ENCODE results near the gene TAS1R1.
"Not testable (repeated sequence)": the region's sequence is repeated elsewhere in the genome, so short reads cannot be mapped to it uniquely, and the experiment has no call there.

The TAS1R1 gene

GRCh38 chr1:6591222-6591621 lies 36.1 kb downstream of the TAS1R1 start:
- no peak for DNase-seq (ENCODE audit: low read depth)

GRCh38 chr1:6591644-6592043 lies 36.5 kb downstream of the TAS1R1 start:
- DNase-seq (ENCODE audit: low read depth) = no peak

- DNase-seq (ENCODE audit: low read depth) = no peak
Measured at GRCh38 chr1:6592441-6592840, 37.3 kb downstream of the TAS1R1 start.

DNA sequence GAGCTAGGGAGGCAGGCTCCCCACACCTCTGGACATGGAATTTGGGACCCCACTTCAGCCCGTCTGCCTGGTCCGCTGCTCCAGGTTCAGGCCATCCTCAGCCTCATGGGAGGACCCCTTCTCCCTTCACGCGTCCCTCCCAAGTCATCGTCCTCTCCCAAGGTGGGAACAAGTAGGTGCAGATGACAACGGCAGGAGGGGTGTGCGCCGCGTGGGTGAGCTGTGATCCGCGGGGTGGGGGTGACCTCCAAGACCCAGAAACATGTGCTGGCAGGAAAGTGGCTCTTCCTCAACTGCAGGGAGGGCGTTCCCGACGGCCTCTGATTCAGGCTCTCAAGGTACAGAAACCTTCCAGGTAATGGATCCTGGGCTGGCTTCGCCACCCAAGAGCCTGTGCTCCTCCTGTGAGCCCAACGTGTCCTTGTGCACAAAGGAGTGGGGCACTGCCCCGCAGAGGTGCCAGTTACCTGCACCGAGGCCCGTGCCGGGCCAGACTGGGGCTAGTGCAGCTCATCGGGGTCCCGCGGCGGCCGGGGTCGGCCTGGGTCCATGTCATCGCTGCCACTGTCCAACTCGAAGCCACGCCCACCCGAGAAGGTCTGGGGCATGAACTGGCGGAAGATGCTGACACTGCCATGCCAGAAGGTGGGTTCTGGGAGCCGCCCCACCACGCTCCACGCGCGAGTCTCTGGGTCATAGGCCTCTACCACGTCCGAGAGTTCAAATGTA lies 37.9 kb downstream of the TAS1R1 start:
- DNase-seq (ENCODE audit: low read depth) = no peak

DNA sequence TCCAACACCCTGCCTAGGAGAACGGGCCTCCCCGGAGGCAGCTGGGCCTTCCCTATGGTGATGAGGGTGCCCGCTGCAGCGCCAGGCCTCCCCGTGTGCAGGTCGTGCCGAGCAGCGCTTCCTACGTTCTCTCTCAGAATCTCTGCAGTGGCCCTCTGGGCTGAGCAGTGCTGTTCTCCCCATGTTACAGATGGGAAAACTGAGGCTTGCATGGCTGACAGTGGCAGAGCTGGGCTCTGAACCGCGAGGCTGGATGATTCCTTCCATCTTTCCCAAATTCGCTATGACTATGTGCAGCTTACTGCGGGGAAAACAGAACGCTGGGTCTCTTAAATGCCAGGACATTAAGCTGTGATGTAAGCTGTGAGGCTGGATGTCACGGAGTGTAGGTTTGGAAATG lies 38.7 kb downstream of the TAS1R1 start:
- DNase-seq (ENCODE audit: low read depth) = no peak

DNA sequence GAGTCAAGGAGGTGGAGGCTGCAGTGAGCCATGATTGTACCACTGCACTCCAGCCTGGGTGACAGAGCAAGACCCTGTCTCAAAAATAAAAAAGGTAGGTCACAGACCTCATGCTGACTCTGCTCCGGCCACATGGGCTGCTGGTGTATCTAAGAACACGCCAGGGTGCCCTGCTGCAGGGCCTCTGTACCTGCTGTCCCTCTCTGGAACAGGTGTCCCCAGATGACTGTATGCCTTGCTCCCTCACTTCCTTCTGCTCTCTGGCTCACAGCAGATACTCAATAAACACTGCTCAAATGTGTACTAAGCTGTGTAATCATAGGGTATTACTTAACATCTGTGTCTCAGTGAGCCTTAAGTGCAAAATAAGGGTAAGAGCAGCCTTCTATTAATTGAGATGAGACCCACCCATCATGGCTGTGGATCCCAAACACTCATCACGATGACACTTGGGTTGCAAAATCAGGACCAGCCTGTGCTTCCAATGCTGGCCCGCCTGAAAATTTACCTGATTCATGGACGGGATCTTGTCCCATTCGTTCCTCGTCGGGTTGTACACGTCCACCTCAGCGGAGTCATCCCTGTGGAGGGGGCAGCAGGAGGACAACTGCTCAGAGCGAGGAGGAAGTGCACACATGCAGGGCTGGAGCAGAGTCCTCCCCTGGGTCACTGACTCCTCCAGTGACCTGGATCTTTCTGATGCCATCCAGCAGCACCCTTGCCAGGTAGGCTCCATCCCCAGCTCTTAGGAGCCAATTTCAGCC lies 40.1 kb downstream of the TAS1R1 start:
- no peak for DNase-seq (ENCODE audit: low read depth)

- no peak for DNase-seq (ENCODE audit: low read depth)
Measured at GRCh38 chr1:6596351-6596750, 41.2 kb downstream of the TAS1R1 start.

DNA sequence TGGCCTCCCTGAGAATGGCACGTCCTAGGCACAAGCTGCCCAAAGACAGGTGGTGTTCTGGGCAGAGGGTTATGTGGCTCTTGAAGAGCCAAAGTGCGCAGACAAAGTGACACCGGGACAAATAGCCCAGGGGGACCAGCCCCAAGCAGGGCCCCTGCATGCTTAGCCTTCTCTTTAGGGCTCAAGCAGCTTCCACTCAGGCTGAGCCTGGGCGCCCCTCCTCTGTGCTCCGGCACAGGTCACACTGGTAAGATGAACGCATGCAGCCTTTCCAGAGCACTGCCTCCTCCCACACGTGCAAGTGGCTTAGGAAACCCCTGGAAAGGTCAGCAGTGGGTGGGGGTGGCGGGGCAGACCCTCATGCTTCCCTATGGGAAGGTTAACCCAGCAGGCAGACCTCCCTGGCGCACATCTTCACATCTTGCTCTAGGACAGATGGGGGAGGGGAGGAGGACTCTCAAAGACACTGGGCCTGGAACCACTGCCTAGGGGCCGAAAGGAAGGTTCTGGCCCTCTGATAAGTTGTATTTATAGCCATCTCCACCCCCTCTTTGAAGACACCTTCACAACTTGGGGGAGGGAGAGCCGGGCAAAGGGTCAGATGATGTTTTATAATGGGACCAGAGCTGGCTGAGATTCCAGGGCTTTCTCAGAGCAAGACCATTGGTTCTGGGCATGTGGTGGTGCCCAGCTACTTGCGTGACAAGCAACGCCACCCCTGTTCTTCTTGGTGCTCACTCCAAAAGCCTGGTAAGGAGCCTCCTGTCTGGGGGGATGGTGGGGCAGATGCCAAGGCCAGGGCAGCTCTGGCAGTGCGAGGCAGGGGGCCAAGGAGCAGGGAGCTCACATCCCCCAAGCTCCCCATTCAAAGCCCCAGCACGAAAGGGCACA lies 42.0 kb downstream of the TAS1R1 start:
- no peak for DNase-seq (ENCODE audit: low read depth)

DNA sequence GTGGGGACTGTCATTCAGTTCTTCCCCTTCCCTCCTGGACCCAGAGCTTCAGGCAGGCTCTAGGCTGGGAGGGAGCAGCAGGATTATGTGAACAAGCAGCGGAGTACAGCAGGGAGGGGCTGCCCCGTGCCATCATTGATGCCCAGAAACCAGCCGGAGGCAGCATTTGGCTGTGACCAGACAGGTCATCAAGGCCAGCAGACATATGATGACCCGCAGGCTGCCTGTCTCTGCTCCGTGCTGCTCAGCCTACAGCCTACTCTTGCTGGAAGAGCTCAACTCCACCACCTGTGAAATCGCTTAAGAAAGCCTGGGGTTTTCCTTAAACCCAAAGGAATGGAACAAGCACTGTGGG lies 42.6 kb downstream of the TAS1R1 start:
- no peak for DNase-seq (ENCODE audit: low read depth)

GRCh38 chr1:6599141-6599975 lies 44.3 kb downstream of the TAS1R1 start:
- no peak for DNase-seq (ENCODE audit: low read depth)

GRCh38 chr1:6599991-6600390 lies 44.9 kb downstream of the TAS1R1 start:
- DNase-seq (ENCODE audit: low read depth) = not testable (repeated sequence)

DNA sequence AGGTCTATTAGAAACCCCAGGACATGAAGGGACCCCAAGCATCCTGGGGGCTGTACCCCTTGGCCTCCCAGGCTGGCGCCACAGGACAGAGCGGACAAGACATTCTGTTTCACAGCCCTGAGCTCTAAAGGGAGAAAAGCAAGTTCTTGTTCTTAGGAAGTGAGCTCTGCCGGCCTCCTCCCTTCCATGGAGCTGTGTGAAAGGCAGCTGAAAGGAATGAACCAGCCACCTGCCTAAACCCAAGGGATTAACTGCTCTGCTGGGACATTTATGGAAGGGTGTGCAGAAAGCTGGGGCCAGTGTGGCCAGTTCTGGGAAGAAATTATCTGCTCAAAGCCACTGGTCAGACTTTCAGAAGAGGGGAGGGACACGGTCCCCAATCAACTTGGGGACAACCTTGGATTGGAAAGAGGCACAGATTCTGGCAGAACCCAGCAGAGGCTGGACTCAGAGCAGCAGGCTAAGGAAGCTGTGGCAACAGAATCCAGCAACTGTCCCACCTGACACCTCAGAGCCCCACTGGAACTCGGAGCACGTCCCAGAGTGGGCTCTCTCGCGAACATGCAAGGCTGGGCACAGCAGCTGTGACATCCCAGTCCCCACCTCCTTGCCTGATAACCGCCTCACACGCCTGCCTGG lies 45.4 kb downstream of the TAS1R1 start:
- no peak for DNase-seq (ENCODE audit: low read depth)

- no peak for DNase-seq (ENCODE audit: low read depth)
Measured at GRCh38 chr1:6601049-6601922, 46.2 kb downstream of the TAS1R1 start.

DNA sequence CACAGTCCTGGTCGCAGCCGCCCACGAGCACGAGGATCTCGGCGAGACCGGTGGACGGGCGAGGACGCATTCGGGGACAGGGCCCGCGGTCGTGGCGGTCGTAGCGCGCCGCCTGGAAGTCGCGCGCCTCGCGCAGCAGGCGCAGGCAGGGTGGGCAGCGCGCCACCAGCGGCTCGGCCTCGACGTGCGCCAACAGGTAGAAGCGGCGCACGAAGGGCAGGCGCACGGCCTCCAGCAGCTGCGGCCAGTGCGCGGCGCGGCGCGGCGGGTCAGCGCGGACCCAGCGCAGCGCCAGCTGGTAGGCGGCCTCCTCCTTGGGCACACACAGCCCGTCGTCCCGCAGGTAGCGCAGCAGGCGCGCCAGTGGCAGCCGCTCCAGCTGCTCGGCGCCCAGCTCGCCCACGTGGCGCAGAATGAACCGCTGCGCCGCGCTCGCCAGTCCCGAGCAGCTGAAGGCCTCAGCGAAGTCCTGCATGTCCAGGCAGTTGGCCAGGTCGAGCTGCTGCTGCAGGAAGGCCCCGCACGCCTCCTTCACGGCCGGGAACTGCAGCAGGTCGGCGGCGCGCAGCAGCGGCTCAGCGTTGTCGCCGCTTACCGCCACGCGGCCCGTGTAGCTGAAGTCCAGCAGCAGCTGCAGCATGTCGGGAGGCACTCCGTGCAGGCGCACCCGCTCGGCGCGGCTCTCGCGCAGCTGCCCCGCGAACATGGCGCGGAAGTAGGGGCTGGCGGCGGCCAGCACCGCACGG lies 47.0 kb downstream of the TAS1R1 start:
- DNase-seq (ENCODE audit: low read depth) = no peak

- peak; percentile 69 for DNase-seq (ENCODE audit: low read depth)
Measured at GRCh38 chr1:6602669-6603237, 47.6 kb downstream of the TAS1R1 start, which contains the start of gene KLHL21. Gene KLHL21, minus strand, starts transcription at chr1:6602869. Its CDS starts 52 bp downstream, at chr1:6602817.

DNA sequence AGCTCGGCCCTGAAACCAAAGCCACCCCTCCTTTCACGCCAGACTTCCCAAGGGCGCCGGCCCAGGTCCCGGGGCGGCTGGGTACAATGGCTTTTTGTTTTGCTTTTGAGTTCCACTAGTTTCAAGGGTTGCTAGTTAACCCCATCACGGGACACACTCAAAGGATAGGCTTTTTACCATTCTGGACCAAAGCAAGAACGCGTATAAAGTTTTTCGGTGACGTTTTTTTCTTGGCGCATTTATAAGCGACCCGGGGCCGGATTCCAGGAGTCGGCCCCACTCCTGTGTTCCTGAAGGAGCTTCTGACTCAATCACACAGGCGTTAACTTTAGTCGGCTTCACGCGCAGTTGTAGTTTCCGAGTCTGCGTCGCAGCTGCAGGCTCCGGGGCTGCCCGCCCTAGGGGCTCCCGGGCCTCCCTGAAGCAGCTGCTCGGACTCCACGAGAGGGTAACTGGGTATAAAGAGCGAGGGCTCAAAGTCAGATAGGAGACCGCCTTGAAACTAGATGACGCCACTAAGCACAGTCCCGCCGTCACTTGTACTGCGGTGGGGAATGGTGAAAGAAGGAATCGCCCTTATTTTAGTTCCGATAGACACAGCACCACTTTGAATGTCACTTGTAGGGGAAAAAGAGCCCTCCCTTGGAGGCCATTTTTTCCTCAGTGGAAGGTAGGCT lies 48.3 kb downstream of the TAS1R1 start:
- no peak for DNase-seq (ENCODE audit: low read depth)

GRCh38 chr1:6603915-6604558 lies 48.9 kb downstream of the TAS1R1 start:
- DNase-seq (ENCODE audit: low read depth) = no peak

Data from stimulated activated CD8-positive, alpha-beta memory T cell treated with anti-CD3 and anti-CD28 coated beads, Interleukin-15, amount 100 ng/mL, for 24 hours (primary cell).